ENCODE data around the gene TLE2. TPM values are rescaled to one million over a fixed set of nuclear protein-coding genes. Genes with fewer than 3 reads are reported as not detected.

Gene TLE2
- total and polyA plus RNA-seq, 9 of the 15 experiments (the other 6 are each of a cell fraction or from before 2014, with no cell fraction given): 0.35 to 13.1 (median 6.2) TPM

- no peaks in the 10 kb centered on the region for H3K27me3 ChIP-seq (ENCODE audit: control insufficient read depth in 2 of 2, insufficient read depth in 2 of 2, low read length in 2 of 2)
- peak overlapping the region; percentile 85 for H3K4me3 ChIP-seq
- no TSS peak for BruUV-seq (replicated peaks)
- no peaks in the 10 kb centered on the region for H3K9me1 ChIP-seq (ENCODE audit: control insufficient read depth, insufficient read depth, low read length)
- peaks cover 45% of the 10 kb centered on the region for H3K36me3 ChIP-seq (ENCODE audit: control insufficient read depth, insufficient read depth, low read length)
- H3K27ac ChIP-seq (ENCODE audit: extremely low read depth, low read depth, low read length): peak overlapping the region; percentile 92
- H2AFZ ChIP-seq (ENCODE audit: low read depth, low read length): peak overlapping the region; percentile 70; the same call in 1 of the 2 replicates
- ChIA-PET CTCF (ENCODE audit: low intra/inter-chr PET ratio) (interaction anchor here (1.7 kb wide), 1 partner anchor 110 kb away, joined by 6 read pairs; no protein-coding TSS in a partner anchor), POLR2A (interaction anchor here (0.6 to 1.0 kb wide), 3 partner anchors 111 to 273 kb away, joined by 3 to 4 read pairs (median 4); no protein-coding TSS in a partner anchor)
- in situ Hi-C loops (cut with MboI): no loop called here
- FAIRE-seq: no peak
- peak; percentile 79 to 85 (median 85) for DNase-seq (ENCODE audit: extremely low read depth in 1 of 4, low spot score in 3 of 4)
- peaks cover 33 to 50% of the 10 kb centered on the region in 2 experiments for H3K4me1 ChIP-seq (replicated peaks in 1 of 2; ENCODE audit: control insufficient read depth in 2 of 2, insufficient read depth in 2 of 2, low read length in 2 of 2)
- peak overlapping the region; percentile 86 to 95 for H3K9ac ChIP-seq (ENCODE audit: insufficient read depth in 1 of 2, low read depth in 2 of 2, low read length in 2 of 2)
- H3K9me3 ChIP-seq (replicated peaks; ENCODE audit: control insufficient read depth, insufficient read depth, low read depth, low read length): no peaks in the 10 kb centered on the region
- intact Hi-C loops (cut with micrococcal nuclease): no loop called here
- no peaks in the 10 kb centered on the region for H4K20me1 ChIP-seq (replicated peaks; ENCODE audit: control insufficient read depth, insufficient read depth, low read length)
- H3K79me2 ChIP-seq (ENCODE audit: control insufficient read depth, insufficient read depth, low read length): peaks cover 42% of the 10 kb centered on the region
- ATAC-seq: peak; percentile 87
- peak overlapping the region; percentile 90 for H3K4me2 ChIP-seq (ENCODE audit: insufficient read depth, low read length)
- WGBS (ENCODE audit: insufficient coverage, low coverage, missing lambda C conversion rate): 3% methylated on average over 14 of the region's 88 CpGs
- TF ChIP-seq MAFG (tag; conservative IDR thresholded peaks at IDR 0.05) (no peak), MAX (CRISPR knock-in tag; IDR thresholded peaks at IDR 0.05) (no peak), HMBOX1 (IDR thresholded peaks at IDR 0.05) (no peak), ATF4 (CRISPR knock-in tag; IDR thresholded peaks at IDR 0.05) (no peak), THAP12 (CRISPR knock-in tag; IDR thresholded peaks at IDR 0.05) (no peak), IRF9 (tag; IDR thresholded peaks at IDR 0.05) (no peak), SNAPC5 (CRISPR knock-in tag; IDR thresholded peaks at IDR 0.05) (no peak), ZNF766 (CRISPR knock-in tag; conservative IDR thresholded peaks at IDR 0.05) (no peak), ZNF518B (CRISPR knock-in tag; IDR thresholded peaks at IDR 0.05) (no peak)
These were observed 32.4 kb upstream of the TLE2 start for GRCh38 chr19:3061182-3062161.
